H1 (cell line): ENCODE results near the gene C19orf73. TPM values are rescaled to one million over a fixed set of nuclear protein-coding genes. Genes with fewer than 3 reads are reported as not detected.

ENCODE experiments used
- CTCF ChIA-PET: fragments of 300-600 bp; sonication (Branson Sonifier 250); formaldehyde crosslinking; loops from one replicate; lab custom pipeline; 2021; ENCODE audit not compliant: partially characterized antibody; lab: Charles Lee
- POLR2A ChIA-PET: fragments of 300-600 bp; sonication (Branson Sonifier 250); formaldehyde crosslinking; loops from one replicate; lab custom pipeline; 2021; ENCODE audit warnings: inconsistent platforms; ENCODE audit not compliant: partially characterized antibody; lab: Charles Lee
- DNase-seq, 2 experiments: peaks; one replicate each; pipeline versions ENCODE4 v3.0.0 to v3.0.0-alpha.2; 2010 to 2022; ENCODE audit warnings: low spot score in 2 of 2, low read depth in 1 of 2, mixed read lengths in 1 of 2
- FAIRE-seq: peaks from 2 replicates; lab custom pipeline; 2011; peaks lifted over from hg19 to GRCh38; lab: Jason Lieb, UNC
- H2AFZ ChIP-seq: 2 replicates; pipeline ENCODE4 v1.8.1; 2012; ENCODE audit warnings: low read length, inconsistent platforms
- H2AK5ac ChIP-seq: 2 replicates; pipeline ENCODE4 v1.6.1; 2013; ENCODE audit warnings: low read depth, low read length
- H2BK120ac ChIP-seq: replicated peaks from 2 replicates; pipeline ENCODE3; 2013; ENCODE audit warnings: low read depth, low read length, inconsistent platforms
- H2BK12ac ChIP-seq: 2 replicates; pipeline ENCODE4 v1.6.1; 2013; ENCODE audit warnings: low read depth, low read length
- H2BK15ac ChIP-seq: 2 replicates; pipeline ENCODE4 v1.6.1; 2013; ENCODE audit warnings: low read length
- H2BK20ac ChIP-seq: 2 replicates; pipeline ENCODE4 v1.6.1; 2013; ENCODE audit warnings: low read length
- H2BK5ac ChIP-seq: 2 replicates; pipeline ENCODE4 v1.6.1; 2013; ENCODE audit warnings: low read depth, low read length
- H3K14ac ChIP-seq: 2 replicates; pipeline ENCODE4 v1.6.1; 2013; ENCODE audit warnings: inconsistent platforms; ENCODE audit not compliant: insufficient read length
- H3K18ac ChIP-seq: 2 replicates; pipeline ENCODE4 v1.6.1; 2013; ENCODE audit warnings: low read length; ENCODE audit errors: extremely low read depth
- H3K23ac ChIP-seq: 2 replicates; pipeline ENCODE4 v1.6.1; 2013; ENCODE audit warnings: inconsistent platforms; ENCODE audit not compliant: insufficient read length
- H3K23me2 ChIP-seq: 2 replicates; pipeline ENCODE4 v1.6.1; 2013; ENCODE audit warnings: low read depth, low read length
- H3K27ac ChIP-seq: 2 replicates; pipeline ENCODE4 v1.6.1; 2011; ENCODE audit warnings: low read depth, low read length, inconsistent platforms
- H3K27me3 ChIP-seq, 4 experiments: replicated peaks in 1 of 4; 1 replicate in 1 of 4; 2 replicates in 3 of 4; pipeline versions ENCODE4 v1.6.1 to v1.8.1; 2011 to 2013; ENCODE audit warnings: low read length in 3 of 4, mild to moderate bottlenecking in 3 of 4, inconsistent platforms in 2 of 4, mixed read lengths in 2 of 4, moderate library complexity in 1 of 4; ENCODE audit not compliant: control insufficient read depth in 3 of 4, insufficient read depth in 3 of 4; ENCODE audit errors: extremely low read depth in 1 of 4
- H3K36me3 ChIP-seq, 4 experiments: 2 replicates each; pipeline versions ENCODE4 v1.6.1 to v1.8.1; 2011 to 2013; ENCODE audit warnings: mild to moderate bottlenecking in 4 of 4, low read length in 3 of 4, moderate library complexity in 2 of 4, control low read depth in 1 of 4, inconsistent platforms in 1 of 4; ENCODE audit not compliant: insufficient read depth in 4 of 4, control insufficient read depth in 2 of 4
- H3K4ac ChIP-seq: replicated peaks from 2 replicates; pipeline ENCODE3; 2013; ENCODE audit warnings: low read length, low read depth, mixed read lengths, inconsistent platforms; ENCODE audit not compliant: insufficient read length
- H3K4me1 ChIP-seq, 4 experiments: replicated peaks in 1 of 4; 1 replicate in 1 of 4; 2 replicates in 3 of 4; pipeline versions ENCODE4 v1.6.1 to v1.8.1; 2011 to 2013; ENCODE audit warnings: low read length in 3 of 4, inconsistent platforms in 2 of 4, mixed read lengths in 1 of 4; ENCODE audit not compliant: insufficient read depth in 4 of 4, control insufficient read depth in 3 of 4
- H3K4me2 ChIP-seq, 2 experiments: 2 replicates each; pipeline versions ENCODE4 v1.6.1 to v1.8.1; 2011 to 2013; ENCODE audit warnings: low read depth in 2 of 2, low read length in 2 of 2, control low read depth in 1 of 2, inconsistent platforms in 1 of 2, mild to moderate bottlenecking in 1 of 2; ENCODE audit not compliant: insufficient read depth in 1 of 2
- H3K4me3 ChIP-seq, 4 experiments: fragments of 200-600, 300-600 bp in 1 of 4; sonication (generic), shearing (Covaris generic), sonication (Bioruptor Twin) in 1 of 4; 2 replicates each; pipeline versions ENCODE4 v1.5.1 to v1.8.1; 2011 to 2016; ENCODE audit warnings: low read length in 4 of 4, low read depth in 3 of 4, control low read depth in 2 of 4, inconsistent platforms in 2 of 4, mild to moderate bottlenecking in 2 of 4, mixed read lengths in 1 of 4, moderate library complexity in 1 of 4; ENCODE audit not compliant: insufficient read depth in 2 of 4; ENCODE audit errors: extremely low read depth in 1 of 4
- H3K56ac ChIP-seq: replicated peaks from 2 replicates; pipeline ENCODE3; 2013; ENCODE audit warnings: low read depth, mild to moderate bottlenecking, mixed read lengths, low read length, inconsistent platforms; ENCODE audit not compliant: insufficient read length
- H3K79me1 ChIP-seq: 2 replicates; pipeline ENCODE4 v1.6.1; 2013; ENCODE audit warnings: low read depth, low read length, control low read depth
- H3K79me2 ChIP-seq, 2 experiments: 2 replicates each; pipeline versions ENCODE4 v1.6.1 to v1.8.1; 2012 to 2013; ENCODE audit warnings: low read length in 2 of 2, mild to moderate bottlenecking in 2 of 2, inconsistent platforms in 1 of 2; ENCODE audit not compliant: insufficient read depth in 2 of 2, control insufficient read depth in 1 of 2
- H3K9ac ChIP-seq, 4 experiments: replicated peaks in 1 of 4; 1 replicate in 1 of 4; 2 replicates in 3 of 4; pipeline versions ENCODE4 v1.6.1 to v1.8.1; 2011 to 2013; ENCODE audit warnings: low read depth in 3 of 4, low read length in 3 of 4, control low read depth in 2 of 4, mild to moderate bottlenecking in 2 of 4, moderate library complexity in 2 of 4, inconsistent platforms in 1 of 4; ENCODE audit errors: extremely low read depth in 1 of 4
- H3K9me3 ChIP-seq, 2 experiments: 2 replicates each; pipeline versions ENCODE4 v1.6.1 to v1.8.1; 2012 to 2013; ENCODE audit warnings: mild to moderate bottlenecking in 2 of 2, moderate library complexity in 2 of 2, control low read depth in 1 of 2, inconsistent platforms in 1 of 2, low read depth in 1 of 2, low read length in 1 of 2, mixed read lengths in 1 of 2; ENCODE audit not compliant: insufficient read depth in 2 of 2
- H4K20me1 ChIP-seq, 2 experiments: replicated peaks in 1 of 2; 2 replicates each; pipeline versions ENCODE3 to v1.8.1; 2011 to 2013; ENCODE audit warnings: inconsistent platforms in 2 of 2, low read length in 2 of 2, mild to moderate bottlenecking in 1 of 2; ENCODE audit not compliant: insufficient read depth in 2 of 2, control insufficient read depth in 1 of 2
- H4K5ac ChIP-seq: 2 replicates; pipeline ENCODE4 v1.6.1; 2013; ENCODE audit warnings: low read length, low read depth, mixed read lengths, inconsistent platforms; ENCODE audit not compliant: insufficient read length
- H4K8ac ChIP-seq: 2 replicates; pipeline ENCODE4 v1.8.0; 2013; ENCODE audit warnings: mild to moderate bottlenecking, moderate library complexity, low read length, inconsistent platforms; ENCODE audit not compliant: insufficient read depth; ENCODE audit errors: extremely low read depth
- H4K91ac ChIP-seq: replicated peaks from 2 replicates; pipeline ENCODE3; 2013; ENCODE audit warnings: low read length, mixed read lengths, inconsistent platforms; ENCODE audit not compliant: insufficient read length
- BACH1 ChIP-seq: IDR thresholded peaks from 2 replicates; pipeline ENCODE4 v1.6.1; 2012; ENCODE audit warnings: low read length, improper control_type of control experiment
- CTCF ChIP-seq, 3 experiments: IDR thresholded peaks; 1 replicate in 2 of 3; 2 replicates in 1 of 3; pipeline versions ENCODE4 v1.5.1 to v1.6.1; 2011; ENCODE audit warnings: low read length in 3 of 3, mild to moderate bottlenecking in 3 of 3, inconsistent platforms in 2 of 3, low read depth in 1 of 3, moderate library complexity in 1 of 3; ENCODE audit not compliant: insufficient read depth in 1 of 3; ENCODE audit errors: control extremely low read depth in 1 of 3
- JUN ChIP-seq: IDR thresholded peaks from 2 replicates; pipeline ENCODE4 v1.6.1; 2011; ENCODE audit warnings: low read depth, mild to moderate bottlenecking, improper control_type of control experiment, low read length
- RAD21 ChIP-seq, 2 experiments: IDR thresholded peaks in 1 of 2; conservative IDR thresholded peaks in 1 of 2; 2 replicates each; pipeline ENCODE4 v1.6.1; 2011; ENCODE audit warnings: low read depth in 2 of 2, low read length in 2 of 2, improper control_type of control experiment in 1 of 2, inconsistent platforms in 1 of 2, mild to moderate bottlenecking in 1 of 2, moderate library complexity in 1 of 2
- WGBS, 2 experiments: shearing (Covaris generic) in 1 of 2; methylation state at CpG; one replicate each; pipeline versions ENCODE4 v1.1.6 to v1.1.7; 2013 to 2015; ENCODE audit warnings: low lambda C conversion rate in 2 of 2, mixed read lengths in 2 of 2, inconsistent platforms in 1 of 2, low coverage in 1 of 2, missing lambda C conversion rate in 1 of 2; ENCODE audit not compliant: insufficient replicate concordance in 2 of 2, insufficient coverage in 1 of 2, insufficient read length in 1 of 2; ENCODE audit errors: extremely low coverage in 1 of 2, missing lambda C conversion rate in 1 of 2; 5-methylcytosine and 5-hydroxymethylcytosine counted together
- polyA plus RNA-seq, 7 experiments: library from polyadenylated mRNA; depleted of rRNA in 3 of 7; stranded (reverse) in 5 of 7; unstranded in 2 of 7; fragments of >200 nt in 5 of 7; fragments of 200-250 nt in 2 of 7; gene quantifications; 1 replicate in 5 of 7; 2 replicates in 1 of 7; 4 replicates in 1 of 7; pipeline versions ENCODE4 v1.2.1 to v1.2.3, GENCODE V29; 2011 to 2013; ENCODE audit warnings: missing spikeins in 2 of 7, mixed read lengths in 2 of 7
- total RNA-seq: library from RNA; stranded (reverse); fragmentation: NEBNext Ultra II Directional; extraction: Animal tissue kit (Norgen Biotek cat#: 25700); gene quantifications from 2 replicates; pipeline ENCODE4 v1.2.1, GENCODE V29; 2021

C19orf73 gene
- total and polyA plus RNA-seq, 2 of the 8 experiments (the other 6 are each of a cell fraction or from before 2014, with no cell fraction given) = 2.5 to 4.6 TPM

GRCh38 chr19:49073514-49074378 is 45.2 kb downstream of the C19orf73 start:
- Histone ChIP-seq H2BK12ac (no peak overlapping the region), H3K23me2 (no peaks in the 10 kb centered on the region; the same call in 1 of the 2 replicates), H3K56ac (no peak overlapping the region), H3K79me1 (no peaks in the 10 kb centered on the region), H3K9me3 (peaks cover 0 to 5% of the 10 kb centered on the region in 2 experiments; a peak in 1 of 4 replicates), H2BK20ac (no peak overlapping the region), H3K4ac (no peak overlapping the region), H3K14ac (no peak overlapping the region), H3K4me3 (no peak overlapping the region), H3K27ac (no peak overlapping the region), H4K91ac (no peak overlapping the region), H2AK5ac (no peak overlapping the region), H2BK5ac (no peak overlapping the region), H3K18ac (no peak overlapping the region), H4K20me1 (no peaks in the 10 kb centered on the region), H4K5ac (no peak overlapping the region), H3K4me1 (peaks cover 0 to 2% (median 0%) of the 10 kb centered on the region in 4 experiments; a peak in 2 of 7 replicates), H2BK15ac (no peak overlapping the region), H3K9ac (no peak overlapping the region), H3K27me3 (peaks cover 26 to 49% (median 47%) of the 10 kb centered on the region in 4 experiments), H3K4me2 (no peak overlapping the region; a peak in 1 of 4 replicates), H4K8ac (no peak overlapping the region; the same call in 1 of the 2 replicates), H3K36me3 (peaks cover 0 to 4% (median 0%) of the 10 kb centered on the region in 4 experiments; a peak in 1 of 8 replicates), H2AFZ (no peak overlapping the region), H3K23ac (no peak overlapping the region), H3K79me2 (no peaks in the 10 kb centered on the region), H2BK120ac (no peak overlapping the region)
- WGBS, 2 experiments = 76% methylated on average over 23 of the region's 23 CpGs; no CpG with 5 or more reads in 1 of the 2 experiments
- ChIA-PET CTCF (interaction anchor here (0.6 to 3.8 kb wide), 25 partner anchors 8 to 152 kb away, joined by 3 to 26 read pairs (median 5); partner anchors contain the start of genes CGB7, NTF4 and RUVBL2), POLR2A (interaction anchor here (0.7 to 1.5 kb wide), 5 partner anchors 13 to 140 kb away, joined by 3 to 8 read pairs (median 3); no protein-coding TSS in a partner anchor)
- peak; percentile 40 to 43 for TF ChIP-seq RAD21 (IDR thresholded peaks at IDR 0.05 in 1 of 2, conservative IDR thresholded peaks at IDR 0.05 in 1 of 2; ENCODE audit: low read depth in 2 of 2, low read length in 2 of 2)
- TF ChIP-seq CTCF (IDR thresholded peaks at IDR 0.05; ENCODE audit: control extremely low read depth in 1 of 3, insufficient read depth in 1 of 3, low read depth in 1 of 3, low read length in 3 of 3) = peak; percentile 57 to 64 (median 61)
- 0 out of 2 replicates have a peak, but pooled peaks have one; percentile 27 for TF ChIP-seq BACH1
- TF ChIP-seq JUN = no peak
- no peak for FAIRE-seq
- peak in 1 of 2 experiments; percentile 60 for DNase-seq
